HG03354 (cell line): Measurements from ENCODE around the gene LTBP1.
"Not testable (repeated sequence)": the region's sequence is repeated elsewhere in the genome, so short reads cannot be mapped to it uniquely, and the experiment has no call there.

ENCODE experiments used
- ATAC-seq: cut with Tn5 transposase; IDR thresholded peaks from one replicate; pipeline ENCODE4 v1.9.1; 2021; ENCODE audit warnings: mild to moderate bottlenecking; ENCODE audit not compliant: unreplicated experiment, poor library complexity, severe bottlenecking

LTBP1 gene

DNA sequence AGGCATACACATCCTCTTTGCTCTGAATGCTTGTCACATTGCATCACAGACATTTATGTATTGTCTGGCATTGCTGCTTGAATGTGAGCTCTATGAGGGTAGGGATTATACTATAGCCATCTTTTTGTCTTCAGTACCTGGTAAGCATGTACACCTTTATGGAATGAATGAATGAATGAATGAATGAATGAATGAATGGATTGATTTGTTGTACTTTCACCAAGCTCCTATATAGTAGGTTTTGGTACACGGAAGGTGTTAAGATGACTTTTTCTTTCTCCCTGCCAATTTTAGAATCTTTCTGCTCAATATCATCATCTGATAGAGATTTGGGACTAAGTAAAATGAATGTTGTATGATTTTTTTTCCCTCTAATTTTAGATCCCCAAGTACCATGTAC is 13.5 kb downstream of the LTBP1 start:
- no peak for ATAC-seq

DNA sequence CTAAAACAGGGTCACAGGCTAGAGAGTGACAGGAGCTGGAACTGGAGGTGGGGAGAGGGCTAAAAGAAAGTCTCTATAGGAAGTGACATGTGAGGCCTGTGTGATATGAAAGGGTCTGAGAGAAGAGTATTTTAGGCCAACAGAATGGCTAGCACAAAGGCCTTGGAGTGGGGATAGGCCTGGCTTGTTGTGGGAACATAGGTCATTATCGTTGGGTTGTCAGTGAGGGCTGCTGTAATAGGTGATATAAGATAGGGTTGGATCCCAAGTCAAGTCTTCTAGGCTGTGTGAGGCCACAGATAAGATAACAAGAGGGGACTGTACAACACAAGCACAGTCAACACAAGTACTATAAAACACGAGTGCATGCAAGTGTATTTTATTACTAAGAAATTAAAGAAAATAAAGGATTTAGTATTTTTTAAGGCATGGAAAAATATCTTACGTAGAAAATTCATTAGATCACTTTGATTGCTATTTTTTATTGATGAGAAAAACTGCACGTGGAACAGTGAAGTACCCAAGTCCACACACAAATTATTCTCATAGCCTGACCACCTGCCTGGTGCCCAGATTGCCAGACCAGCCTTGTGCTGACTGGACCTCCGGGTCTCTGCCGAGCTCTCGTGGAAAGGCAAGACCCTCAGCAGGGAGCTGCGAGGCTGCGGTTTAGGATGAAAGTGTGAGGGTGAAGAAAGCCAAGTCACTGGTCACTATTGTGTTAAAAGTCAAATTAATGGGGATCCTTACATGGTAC is 14.1 kb downstream of the LTBP1 start:
- no peak for ATAC-seq

DNA sequence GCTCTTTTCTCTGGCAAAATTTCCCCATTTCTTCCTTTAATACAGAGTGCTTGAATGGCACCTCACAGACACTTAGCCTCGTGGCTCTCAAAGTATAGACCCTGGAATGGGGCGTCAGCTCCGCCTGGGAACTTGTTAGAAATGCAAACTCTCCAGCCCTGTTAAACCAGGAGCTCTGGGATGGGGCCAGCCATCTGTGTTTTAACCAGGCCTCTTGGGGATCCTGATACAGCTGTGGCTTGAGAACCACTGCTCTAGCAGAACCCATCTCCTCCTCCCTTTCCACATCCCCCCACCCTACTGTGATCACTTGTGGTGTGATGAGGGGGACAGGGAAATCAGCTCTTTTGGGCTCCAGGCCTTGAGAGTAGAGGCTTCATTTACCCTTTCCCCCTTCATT is 15.9 kb downstream of the LTBP1 start:
- ATAC-seq: no peak

GRCh38 chr2:32963941-32964340 is 17.2 kb downstream of the LTBP1 start:
- no peak for ATAC-seq

- no peak for ATAC-seq
These were observed 18.9 kb downstream of the LTBP1 start for GRCh38 chr2:32965523-32966171.

DNA sequence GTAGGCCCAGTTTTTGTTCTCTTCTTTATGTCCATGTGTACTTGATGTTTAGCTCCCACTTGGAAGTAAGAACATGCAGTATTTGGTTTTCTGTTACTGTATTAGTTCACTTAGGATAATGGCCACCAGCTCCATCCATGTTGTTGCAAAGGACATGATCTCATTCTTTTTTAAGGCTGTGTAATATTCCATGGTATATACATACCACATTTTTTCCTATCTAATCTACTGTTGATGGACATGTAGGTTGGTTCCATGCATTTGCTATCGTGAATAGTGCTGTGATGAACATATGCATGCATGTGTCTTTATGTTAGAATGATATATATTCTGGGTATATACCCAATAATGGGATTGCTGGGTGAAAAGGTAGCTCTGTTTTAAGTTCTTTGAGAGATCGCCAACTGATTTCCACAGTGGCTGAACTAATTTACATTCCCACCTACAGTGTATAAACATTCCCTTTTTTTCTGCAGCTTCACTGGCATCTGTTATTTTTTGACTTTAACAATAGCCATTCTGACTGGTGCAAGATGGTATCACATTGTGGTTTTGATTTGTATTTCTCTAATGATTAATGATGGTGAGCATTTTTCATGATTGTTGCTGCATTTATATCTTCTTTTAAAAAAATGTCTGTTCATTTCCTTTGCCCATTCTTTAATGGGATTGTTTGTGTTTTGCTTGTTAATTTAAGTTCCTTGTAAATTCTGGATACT is 22.9 kb downstream of the LTBP1 start:
- no peak for ATAC-seq

GRCh38 chr2:32973772-32974171 is 27.0 kb downstream of the LTBP1 start:
- ATAC-seq: not testable (repeated sequence)

- ATAC-seq: no peak
These were observed 29.8 kb downstream of the LTBP1 start for GRCh38 chr2:32976409-32977063.

GRCh38 chr2:32977228-32977758 is 30.5 kb downstream of the LTBP1 start:
- ATAC-seq: no peak

DNA sequence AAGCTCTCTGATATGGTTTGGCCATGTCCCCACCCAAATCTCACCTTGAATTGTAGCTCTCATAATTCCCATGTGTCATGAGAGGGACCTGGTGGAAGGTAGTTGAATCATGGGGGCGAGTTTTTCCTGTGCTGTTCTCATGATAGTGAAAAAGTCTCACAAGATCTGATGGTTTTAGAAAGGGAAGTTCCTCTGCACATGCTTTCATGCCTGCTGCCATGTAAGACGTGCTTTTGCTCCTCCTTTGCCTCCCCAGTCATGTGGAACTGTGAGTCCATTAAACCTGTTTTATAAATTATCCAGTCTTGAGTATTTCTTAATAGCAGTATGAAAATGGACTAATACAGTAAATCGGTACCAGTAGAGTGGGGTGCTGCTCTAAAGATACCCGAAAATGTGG is 34.9 kb downstream of the LTBP1 start:
- no peak for ATAC-seq

DNA sequence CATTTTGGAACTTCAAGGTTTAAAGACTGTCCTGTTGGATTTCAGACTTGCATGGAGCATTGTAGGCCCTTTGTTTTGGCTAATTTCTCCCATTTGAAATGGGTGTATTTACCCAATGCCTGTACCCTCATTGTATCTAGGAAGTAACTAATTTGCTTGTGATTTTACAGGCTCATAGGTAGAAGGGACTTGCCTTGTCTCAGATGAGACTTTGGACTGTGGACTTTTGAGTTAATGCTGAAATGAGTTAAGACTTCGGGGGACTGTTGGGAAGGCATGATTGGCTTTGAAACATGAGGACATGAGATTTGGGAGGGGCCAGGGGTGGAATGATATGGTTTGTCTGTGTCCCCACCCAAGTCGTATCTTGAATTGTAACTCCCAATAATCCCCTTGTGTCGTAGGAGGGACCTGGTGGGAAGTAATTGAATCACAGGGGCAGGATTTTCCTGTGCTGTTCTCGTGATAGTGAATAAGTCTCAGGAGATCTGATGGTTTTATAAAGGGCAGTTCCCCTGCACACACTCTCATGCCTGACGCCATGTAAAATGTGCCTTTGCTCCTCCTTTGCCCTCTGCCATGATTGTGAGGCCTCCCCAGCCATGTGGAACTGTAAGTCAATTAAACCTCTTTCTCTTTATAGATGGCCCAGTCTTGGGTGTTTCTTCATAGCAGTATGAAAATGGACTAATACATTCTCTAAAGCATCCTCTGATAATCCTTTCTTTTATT is 36.6 kb downstream of the LTBP1 start:
- ATAC-seq: not testable (repeated sequence)

GRCh38 chr2:32986480-32986879 is 39.7 kb downstream of the LTBP1 start:
- no peak for ATAC-seq

GRCh38 chr2:32988525-32988924 is 41.8 kb downstream of the LTBP1 start:
- no peak for ATAC-seq

- ATAC-seq: no peak
These were observed 43.8 kb downstream of the LTBP1 start for GRCh38 chr2:32990556-32990955.

GRCh38 chr2:32991091-32991845 is 44.5 kb downstream of the LTBP1 start:
- ATAC-seq: no peak

DNA sequence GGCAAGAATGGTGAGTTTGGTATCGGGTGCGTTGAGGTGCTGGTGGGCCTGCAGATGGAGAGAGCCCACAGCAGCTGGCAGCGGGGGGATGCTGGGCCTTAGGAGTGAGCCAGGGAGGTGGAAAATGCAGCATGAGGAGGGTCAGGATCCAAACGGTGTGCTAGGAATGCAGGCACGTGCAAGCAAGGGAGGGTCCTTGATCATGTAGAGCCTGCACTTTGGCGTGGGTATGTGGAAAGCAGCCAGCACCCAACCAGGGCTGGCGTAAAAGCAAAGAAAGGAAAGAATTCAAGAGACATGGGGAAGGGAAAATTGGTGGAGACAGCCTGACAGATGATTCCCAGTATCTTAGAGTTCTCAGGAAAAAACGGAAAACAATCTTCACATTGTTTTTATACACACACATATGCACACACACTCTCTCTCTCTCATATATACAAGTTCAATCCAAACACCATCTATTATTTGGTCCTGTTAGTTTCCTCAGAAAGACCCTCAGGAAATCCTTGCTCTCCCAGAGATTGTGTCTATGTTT is 46.3 kb downstream of the LTBP1 start:
- no peak for ATAC-seq

DNA sequence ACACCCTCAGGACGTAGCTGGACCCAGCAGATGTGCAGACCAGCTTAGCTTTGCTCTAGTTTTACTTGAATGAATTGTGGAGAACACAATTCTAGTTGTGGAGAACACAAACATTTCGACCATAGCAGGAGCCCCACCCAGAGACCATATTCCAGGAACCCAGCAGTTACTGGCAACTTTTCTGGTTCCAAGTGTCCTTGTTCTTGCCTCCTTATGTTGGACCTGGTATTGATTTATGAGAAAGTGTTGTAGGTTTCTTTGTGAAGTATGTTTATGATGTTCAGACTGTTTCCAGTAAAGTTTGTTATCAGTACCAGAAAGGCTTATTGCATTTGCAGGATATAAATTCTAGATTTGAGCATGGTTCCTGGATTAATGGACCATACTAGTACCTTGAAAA is 51.0 kb downstream of the LTBP1 start:
- no peak for ATAC-seq

- ATAC-seq: no peak
These were observed 54.2 kb downstream of the LTBP1 start for GRCh38 chr2:33000986-33001385.

GRCh38 chr2:33001823-33002222 is 55.1 kb downstream of the LTBP1 start:
- ATAC-seq: no peak
